Duodenal mucosa (tissue), 2 donors: Measurements from ENCODE around the gene TFDP1.

Experiments used
- H3K27ac ChIP-seq: one replicate; pipeline ENCODE4 v1.7.0; 2013; ENCODE audit warnings: low read depth, low read length
- H3K27me3 ChIP-seq, 2 donors: one replicate each; pipeline ENCODE4 v1.7.0; 2013; ENCODE audit warnings: low read length in 2 of 2, control low read depth in 1 of 2; ENCODE audit not compliant: insufficient read depth in 2 of 2, control insufficient read depth in 1 of 2
- H3K36me3 ChIP-seq, 2 donors: one replicate each; pipeline ENCODE4 v1.7.0; 2013; ENCODE audit warnings: low read length in 2 of 2, control low read depth in 1 of 2; ENCODE audit not compliant: insufficient read depth in 2 of 2, control insufficient read depth in 1 of 2
- H3K4me1 ChIP-seq, 2 donors: one replicate each; pipeline ENCODE4 v1.7.0; 2013; ENCODE audit warnings: low read length in 2 of 2, control low read depth in 1 of 2; ENCODE audit not compliant: insufficient read depth in 2 of 2, control insufficient read depth in 1 of 2
- H3K4me3 ChIP-seq, 2 donors: one replicate each; pipeline ENCODE4 v1.7.0; 2013; ENCODE audit warnings: low read length in 2 of 2, low read depth in 1 of 2
- H3K9ac ChIP-seq, 2 donors: one replicate each; pipeline ENCODE4 v1.7.0; 2013; ENCODE audit warnings: low read length in 2 of 2, low read depth in 1 of 2
- H3K9me3 ChIP-seq, 2 donors: one replicate each; pipeline ENCODE4 v1.7.0; 2013; ENCODE audit warnings: low read length in 2 of 2, control low read depth in 1 of 2; ENCODE audit not compliant: control insufficient read depth in 1 of 2

The TFDP1 gene

GRCh38 chr13:113542751-113543424 lies 41.7 kb upstream of the TFDP1 start:
- Histone ChIP-seq H3K36me3 (peaks cover 19 to 23% of the 10 kb centered on the region in 2 donors), H3K27ac (no peak overlapping the region), H3K9me3 (peaks cover 0 to 4% of the 10 kb centered on the region in 2 donors), H3K9ac (no peak overlapping the region), H3K4me3 (no peak overlapping the region), H3K4me1 (peaks cover 11% of the 10 kb centered on the region in 2 donors), H3K27me3 (no peaks in the 10 kb centered on the region)

DNA sequence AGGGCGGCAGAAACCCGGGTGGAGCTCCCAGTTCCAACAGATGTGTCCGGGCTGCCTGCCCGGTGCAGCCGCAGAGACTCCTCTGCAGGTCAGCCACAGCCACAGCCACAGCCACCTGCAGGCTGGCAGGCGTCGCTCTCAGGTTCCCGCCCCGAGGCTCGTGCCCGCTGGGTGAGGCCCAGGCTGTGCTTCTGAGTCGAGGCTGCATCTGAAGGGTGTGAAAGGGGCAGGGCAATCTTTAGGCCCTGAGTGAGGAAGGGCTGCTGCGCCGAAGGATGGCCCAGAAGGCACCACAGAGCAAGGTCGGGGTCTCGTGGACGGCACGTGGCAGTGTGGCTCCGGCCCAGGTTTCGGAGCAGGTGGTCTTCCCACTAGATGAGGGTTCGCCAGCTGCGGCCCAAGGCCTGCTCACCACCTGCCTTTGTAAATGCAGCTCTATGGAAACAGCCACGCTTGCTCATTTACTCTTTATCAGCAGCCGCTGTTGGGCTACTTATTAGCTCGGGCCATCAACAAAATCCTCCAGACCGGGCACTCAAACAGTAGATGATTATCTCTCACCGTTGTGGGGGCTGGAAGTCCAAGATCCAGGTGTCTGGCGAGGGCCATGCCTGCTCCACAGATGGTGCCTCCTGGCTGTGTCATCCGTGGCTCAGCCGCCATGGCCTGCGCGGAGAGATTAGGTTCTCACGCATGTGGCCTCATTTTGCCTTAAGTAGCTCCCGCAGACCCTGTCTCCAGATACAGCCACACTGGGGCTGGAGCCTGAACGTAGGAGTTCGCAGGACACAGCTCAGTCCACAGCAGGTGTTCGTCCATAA lies 40.3 kb upstream of the TFDP1 start:
- H3K27me3 ChIP-seq: no peaks in the 10 kb centered on the region
- H3K4me1 ChIP-seq: peaks cover 11% of the 10 kb centered on the region in 2 donors
- H3K27ac ChIP-seq: no peak overlapping the region
- no peak overlapping the region for H3K9ac ChIP-seq
- H3K9me3 ChIP-seq: peaks cover 0 to 4% of the 10 kb centered on the region in 2 donors
- no peak overlapping the region for H3K4me3 ChIP-seq
- peaks cover 25 to 28% of the 10 kb centered on the region in 2 donors for H3K36me3 ChIP-seq

DNA sequence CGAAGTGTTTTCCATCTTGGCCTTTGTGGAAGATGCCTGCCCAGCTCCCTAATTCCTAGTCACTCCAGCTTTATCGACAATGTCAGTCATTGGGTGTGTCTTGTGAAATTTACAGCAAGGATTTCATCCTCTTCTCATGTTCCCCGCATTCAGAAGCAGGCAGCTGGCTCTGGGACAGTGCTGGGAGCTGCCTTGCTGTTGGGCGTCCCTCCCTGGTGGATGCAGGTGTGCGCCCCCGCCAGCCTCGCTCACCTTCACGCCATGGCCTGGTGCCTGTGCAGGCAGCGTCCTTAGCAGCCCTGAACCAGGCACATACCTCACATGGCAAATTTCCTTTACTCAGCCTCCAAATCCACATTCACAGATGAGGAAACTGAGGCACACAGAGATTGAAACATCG lies 39.7 kb upstream of the TFDP1 start:
- Histone ChIP-seq H3K36me3 (peaks cover 25 to 26% of the 10 kb centered on the region in 2 donors), H3K9me3 (peaks cover 0 to 4% of the 10 kb centered on the region in 2 donors), H3K4me3 (no peak overlapping the region), H3K9ac (no peak overlapping the region), H3K27ac (no peak overlapping the region), H3K27me3 (no peaks in the 10 kb centered on the region), H3K4me1 (peaks cover 11% of the 10 kb centered on the region in 2 donors)

GRCh38 chr13:113545455-113545930 lies 39.1 kb upstream of the TFDP1 start:
- Histone ChIP-seq H3K9ac (no peak overlapping the region), H3K4me1 (peaks cover 11% of the 10 kb centered on the region in 2 donors), H3K36me3 (peaks cover 25 to 26% of the 10 kb centered on the region in 2 donors), H3K4me3 (no peak overlapping the region), H3K27ac (no peak overlapping the region), H3K27me3 (no peaks in the 10 kb centered on the region), H3K9me3 (peaks cover 0 to 4% of the 10 kb centered on the region in 2 donors)

GRCh38 chr13:113545931-113546516 lies 38.5 kb upstream of the TFDP1 start:
- Histone ChIP-seq H3K27me3 (no peaks in the 10 kb centered on the region), H3K27ac (no peak overlapping the region), H3K4me1 (peaks cover 11% of the 10 kb centered on the region in 2 donors), H3K9ac (no peak overlapping the region), H3K9me3 (peaks cover 0 to 4% of the 10 kb centered on the region in 2 donors), H3K4me3 (no peak overlapping the region), H3K36me3 (peaks cover 23 to 25% of the 10 kb centered on the region in 2 donors)

DNA sequence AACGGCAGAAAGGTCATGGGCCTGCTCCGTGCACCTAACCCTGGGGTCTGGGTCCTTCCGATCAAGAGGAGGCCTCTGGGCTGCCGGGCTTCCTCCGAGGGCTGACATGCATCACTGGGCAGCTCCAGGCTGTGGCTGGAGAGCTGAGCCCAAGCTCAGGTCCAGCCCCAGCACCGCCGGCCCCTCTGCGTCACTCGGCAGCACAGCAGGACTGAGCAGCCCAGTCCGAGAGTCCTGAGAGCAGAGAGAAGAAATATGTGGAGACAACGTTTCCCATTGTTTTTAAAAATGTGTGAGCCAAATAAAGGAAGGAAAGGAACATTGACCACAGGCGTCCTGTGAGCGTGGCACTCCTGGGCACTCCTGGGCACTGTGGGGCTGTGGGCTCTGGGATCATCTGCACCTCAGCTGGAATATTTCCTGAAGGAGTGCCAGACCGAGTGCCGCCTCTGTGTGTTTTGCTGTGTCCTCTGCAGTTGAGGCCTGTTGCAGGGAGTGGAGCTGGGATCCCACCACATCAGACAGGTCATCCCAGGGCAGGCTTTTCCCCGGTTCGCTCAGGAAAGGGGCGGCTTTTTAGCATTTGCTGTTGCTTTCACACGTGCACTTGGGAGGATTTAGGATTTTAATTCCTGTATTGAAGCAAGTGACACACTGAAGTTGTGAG lies 37.8 kb upstream of the TFDP1 start:
- peaks cover 19 to 25% of the 10 kb centered on the region in 2 donors for H3K36me3 ChIP-seq
- H3K4me1 ChIP-seq: peaks cover 11% of the 10 kb centered on the region in 2 donors
- H3K4me3 ChIP-seq: no peak overlapping the region
- H3K9me3 ChIP-seq: no peaks in the 10 kb centered on the region
- H3K27ac ChIP-seq: no peak overlapping the region
- H3K27me3 ChIP-seq: no peaks in the 10 kb centered on the region
- no peak overlapping the region for H3K9ac ChIP-seq

- no peak overlapping the region for H3K9ac ChIP-seq
- no peak overlapping the region for H3K4me3 ChIP-seq
- H3K27me3 ChIP-seq: no peaks in the 10 kb centered on the region
- H3K36me3 ChIP-seq: peaks cover 20 to 29% of the 10 kb centered on the region in 2 donors
- H3K4me1 ChIP-seq: peaks cover 11% of the 10 kb centered on the region in 2 donors
- no peak overlapping the region for H3K27ac ChIP-seq
- no peaks in the 10 kb centered on the region for H3K9me3 ChIP-seq
Observed at GRCh38 chr13:113547238-113547971, 37.1 kb upstream of the TFDP1 start.

GRCh38 chr13:113548171-113548641 lies 36.3 kb upstream of the TFDP1 start:
- Histone ChIP-seq H3K36me3 (peaks cover 18 to 34% of the 10 kb centered on the region in 2 donors), H3K27me3 (no peaks in the 10 kb centered on the region), H3K9me3 (no peaks in the 10 kb centered on the region), H3K4me3 (no peak overlapping the region), H3K4me1 (peaks cover 11% of the 10 kb centered on the region in 2 donors), H3K9ac (no peak overlapping the region), H3K27ac (no peak overlapping the region)
